WTC11 (cell line): ENCODE data around the gene ATP5F1D.

Source experiments
- ATF1 ChIP-seq: sonication (generic); formaldehyde crosslinking; IDR thresholded peaks from 2 replicates; pipeline ENCODE4 v1.8.1; 2023; ENCODE audit warnings: mild to moderate bottlenecking, moderate library complexity, missing genetic modification reagents
- ESRRA ChIP-seq: sonication (generic); formaldehyde crosslinking; IDR thresholded peaks from 2 replicates; pipeline ENCODE4 v1.8.1; 2022; ENCODE audit warnings: mild to moderate bottlenecking, missing genetic modification reagents, borderline replicate concordance
- FOXJ3 ChIP-seq: sonication (generic); formaldehyde crosslinking; IDR thresholded peaks from 2 replicates; pipeline ENCODE4 v1.9.0; 2021; ENCODE audit warnings: missing genetic modification reagents, mild to moderate bottlenecking, borderline replicate concordance
- FOXK1 ChIP-seq: sonication (generic); formaldehyde crosslinking; IDR thresholded peaks from 2 replicates; pipeline ENCODE4 v1.8.0; 2022; ENCODE audit warnings: mild to moderate bottlenecking, moderate library complexity, missing genetic modification reagents
- IRF2 ChIP-seq: sonication (generic); formaldehyde crosslinking; IDR thresholded peaks from 2 replicates; pipeline ENCODE4 v1.8.0; 2022; ENCODE audit warnings: low read depth, missing genetic modification reagents, borderline replicate concordance
- NFE2L1 ChIP-seq: sonication (generic); formaldehyde crosslinking; IDR thresholded peaks from 2 replicates; pipeline ENCODE4 v1.8.1; 2023; ENCODE audit warnings: missing genetic modification reagents
- NR1H2 ChIP-seq: sonication (generic); formaldehyde crosslinking; IDR thresholded peaks from 2 replicates; pipeline ENCODE4 v1.9.0; 2021; ENCODE audit warnings: mild to moderate bottlenecking, moderate library complexity, missing genetic modification reagents
- NR3C1 ChIP-seq: sonication (generic); formaldehyde crosslinking; conservative IDR thresholded peaks from 2 replicates; pipeline ENCODE4 v1.8.1; 2023; ENCODE audit warnings: low read depth, mild to moderate bottlenecking, missing genetic modification reagents
- ZNF219 ChIP-seq: sonication (generic); formaldehyde crosslinking; IDR thresholded peaks from 2 replicates; pipeline ENCODE4 v1.8.0; 2023; ENCODE audit warnings: missing genetic modification reagents, mild to moderate bottlenecking, borderline replicate concordance
- TF ChIP-seq, protein P1 (sequence below): fragments of 200-600 bp; IDR thresholded peaks from 2 replicates; pipeline ENCODE4 v1.8.0; 2022; ENCODE audit warnings: antibody characterized with exemption
- TF ChIP-seq, protein P2 (sequence below): fragments of 250-450 bp; sonication (Bioruptor Pico); IDR thresholded peaks from 2 replicates; pipeline ENCODE4 v1.9.0; 2021; ENCODE audit warnings: mild to moderate bottlenecking
- TF ChIP-seq, protein P3 (sequence below): sonication (generic); formaldehyde crosslinking; IDR thresholded peaks from 2 replicates; pipeline ENCODE4 v1.8.1; 2022; ENCODE audit warnings: low read depth, mild to moderate bottlenecking, moderate library complexity, missing genetic modification reagents, borderline replicate concordance

DNA sequence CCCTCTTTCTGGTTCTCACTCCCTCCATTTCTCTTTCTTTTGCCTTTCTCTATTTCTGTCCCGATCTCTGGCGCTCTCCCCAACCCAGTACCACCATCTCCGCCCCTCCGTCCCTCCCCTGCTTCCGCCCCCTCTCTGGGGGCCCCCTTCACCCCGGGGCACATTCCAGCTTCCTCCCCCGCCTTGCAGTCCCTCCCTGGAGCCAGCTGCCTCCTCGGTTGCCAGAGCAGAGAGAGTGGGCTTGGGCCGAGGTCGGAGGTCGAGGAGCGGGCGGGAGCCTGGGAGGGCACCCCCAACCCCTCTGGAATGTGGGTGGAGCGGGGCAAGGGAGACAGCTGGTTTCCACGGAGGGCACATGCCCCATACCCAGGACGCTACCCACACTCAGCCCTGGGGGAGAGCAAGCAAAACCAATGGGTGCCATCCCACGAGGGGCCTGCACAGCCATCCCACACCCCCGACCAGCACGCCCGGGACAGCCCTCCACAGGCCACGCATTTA is 21.1 kb downstream of the ATP5F1D start:
- no peak for TF ChIP-seq IRF2 (CRISPR knock-in tag)
- TF ChIP-seq, protein P1, sequence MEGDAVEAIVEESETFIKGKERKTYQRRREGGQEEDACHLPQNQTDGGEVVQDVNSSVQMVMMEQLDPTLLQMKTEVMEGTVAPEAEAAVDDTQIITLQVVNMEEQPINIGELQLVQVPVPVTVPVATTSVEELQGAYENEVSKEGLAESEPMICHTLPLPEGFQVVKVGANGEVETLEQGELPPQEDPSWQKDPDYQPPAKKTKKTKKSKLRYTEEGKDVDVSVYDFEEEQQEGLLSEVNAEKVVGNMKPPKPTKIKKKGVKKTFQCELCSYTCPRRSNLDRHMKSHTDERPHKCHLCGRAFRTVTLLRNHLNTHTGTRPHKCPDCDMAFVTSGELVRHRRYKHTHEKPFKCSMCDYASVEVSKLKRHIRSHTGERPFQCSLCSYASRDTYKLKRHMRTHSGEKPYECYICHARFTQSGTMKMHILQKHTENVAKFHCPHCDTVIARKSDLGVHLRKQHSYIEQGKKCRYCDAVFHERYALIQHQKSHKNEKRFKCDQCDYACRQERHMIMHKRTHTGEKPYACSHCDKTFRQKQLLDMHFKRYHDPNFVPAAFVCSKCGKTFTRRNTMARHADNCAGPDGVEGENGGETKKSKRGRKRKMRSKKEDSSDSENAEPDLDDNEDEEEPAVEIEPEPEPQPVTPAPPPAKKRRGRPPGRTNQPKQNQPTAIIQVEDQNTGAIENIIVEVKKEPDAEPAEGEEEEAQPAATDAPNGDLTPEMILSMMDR = no peak
- TF ChIP-seq, protein P2, sequence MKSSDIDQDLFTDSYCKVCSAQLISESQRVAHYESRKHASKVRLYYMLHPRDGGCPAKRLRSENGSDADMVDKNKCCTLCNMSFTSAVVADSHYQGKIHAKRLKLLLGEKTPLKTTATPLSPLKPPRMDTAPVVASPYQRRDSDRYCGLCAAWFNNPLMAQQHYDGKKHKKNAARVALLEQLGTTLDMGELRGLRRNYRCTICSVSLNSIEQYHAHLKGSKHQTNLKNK (CRISPR knock-in tag) = no peak
- no peak for TF ChIP-seq ZNF219 (CRISPR knock-in tag)
- TF ChIP-seq FOXK1 (CRISPR knock-in tag) = no peak
- TF ChIP-seq ATF1 (CRISPR knock-in tag) = no peak
- no peak for TF ChIP-seq NR1H2 (CRISPR knock-in tag)
- TF ChIP-seq ESRRA = no peak
- TF ChIP-seq NR3C1 (CRISPR knock-in tag) = no peak
- TF ChIP-seq, protein P3, sequence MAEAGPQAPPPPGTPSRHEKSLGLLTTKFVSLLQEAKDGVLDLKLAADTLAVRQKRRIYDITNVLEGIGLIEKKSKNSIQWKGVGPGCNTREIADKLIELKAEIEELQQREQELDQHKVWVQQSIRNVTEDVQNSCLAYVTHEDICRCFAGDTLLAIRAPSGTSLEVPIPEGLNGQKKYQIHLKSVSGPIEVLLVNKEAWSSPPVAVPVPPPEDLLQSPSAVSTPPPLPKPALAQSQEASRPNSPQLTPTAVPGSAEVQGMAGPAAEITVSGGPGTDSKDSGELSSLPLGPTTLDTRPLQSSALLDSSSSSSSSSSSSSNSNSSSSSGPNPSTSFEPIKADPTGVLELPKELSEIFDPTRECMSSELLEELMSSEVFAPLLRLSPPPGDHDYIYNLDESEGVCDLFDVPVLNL (CRISPR knock-in tag) = no peak
- TF ChIP-seq NFE2L1 = no peak
- no peak for TF ChIP-seq FOXJ3 (CRISPR knock-in tag)
